Measurements from ENCODE around the gene CALN1. TPM values are rescaled to one million over a fixed set of nuclear protein-coding genes. Genes with fewer than 3 reads are reported as not detected.

The CALN1 gene
- total RNA-seq, 1 experiment from 2014 or later, result not detected

- Histone ChIP-seq H3K4me1 (no peaks in the 10 kb centered on the region), H3K27me3 (replicated peaks; ENCODE audit: control insufficient read depth, insufficient read depth, low read length) (no peaks in the 10 kb centered on the region), H3K36me3 (ENCODE audit: control insufficient read depth, insufficient read depth, low read length) (no peaks in the 10 kb centered on the region), H3K4me3 (ENCODE audit: low read depth, low read length) (no peak overlapping the region), H3K9me3 (no peaks in the 10 kb centered on the region; the same call in 1 of the 2 replicates)
- TF ChIP-seq, protein P1, sequence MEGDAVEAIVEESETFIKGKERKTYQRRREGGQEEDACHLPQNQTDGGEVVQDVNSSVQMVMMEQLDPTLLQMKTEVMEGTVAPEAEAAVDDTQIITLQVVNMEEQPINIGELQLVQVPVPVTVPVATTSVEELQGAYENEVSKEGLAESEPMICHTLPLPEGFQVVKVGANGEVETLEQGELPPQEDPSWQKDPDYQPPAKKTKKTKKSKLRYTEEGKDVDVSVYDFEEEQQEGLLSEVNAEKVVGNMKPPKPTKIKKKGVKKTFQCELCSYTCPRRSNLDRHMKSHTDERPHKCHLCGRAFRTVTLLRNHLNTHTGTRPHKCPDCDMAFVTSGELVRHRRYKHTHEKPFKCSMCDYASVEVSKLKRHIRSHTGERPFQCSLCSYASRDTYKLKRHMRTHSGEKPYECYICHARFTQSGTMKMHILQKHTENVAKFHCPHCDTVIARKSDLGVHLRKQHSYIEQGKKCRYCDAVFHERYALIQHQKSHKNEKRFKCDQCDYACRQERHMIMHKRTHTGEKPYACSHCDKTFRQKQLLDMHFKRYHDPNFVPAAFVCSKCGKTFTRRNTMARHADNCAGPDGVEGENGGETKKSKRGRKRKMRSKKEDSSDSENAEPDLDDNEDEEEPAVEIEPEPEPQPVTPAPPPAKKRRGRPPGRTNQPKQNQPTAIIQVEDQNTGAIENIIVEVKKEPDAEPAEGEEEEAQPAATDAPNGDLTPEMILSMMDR (IDR thresholded peaks at IDR 0.05; ENCODE audit: insufficient read depth in 1 of 2, low read depth in 1 of 2, low read length in 1 of 2, severe bottlenecking in 1 of 2, unreplicated experiment in 1 of 2), result no peak
- BruUV-seq (replicated peaks), result no TSS peak
- Mint-ChIP-seq H3K9me3 (ENCODE audit: unreplicated experiment) (peaks cover 9% of the 10 kb centered on the region), H3K27me3 (ENCODE audit: insufficient read depth, unreplicated experiment) (peaks cover 19% of the 10 kb centered on the region), H3K4me1 (ENCODE audit: low read depth, unreplicated experiment) (no peaks in the 10 kb centered on the region), H3K27ac (ENCODE audit: unreplicated experiment) (no peak overlapping the region), H3K36me3 (ENCODE audit: insufficient read depth, unreplicated experiment) (no peaks in the 10 kb centered on the region), H3K4me3 (ENCODE audit: unreplicated experiment) (no peak overlapping the region)
- intact Hi-C loops (cut with micrococcal nuclease; ENCODE audit: unreplicated experiment), result no loop called here
- DNase-seq, result no peak
- ChIA-PET CTCF (no interaction called here), POLR2A (no interaction called here)
These were observed 26.0 kb downstream of the CALN1 start for GRCh38 chr7:72386118-72386517.

- Histone ChIP-seq H3K9me3 (no peaks in the 10 kb centered on the region), H3K4me1 (no peaks in the 10 kb centered on the region), H3K36me3 (ENCODE audit: control insufficient read depth, insufficient read depth, low read length) (no peaks in the 10 kb centered on the region), H3K4me3 (ENCODE audit: low read depth, low read length) (no peak overlapping the region), H3K27me3 (replicated peaks; ENCODE audit: control insufficient read depth, insufficient read depth, low read length) (no peaks in the 10 kb centered on the region)
- BruUV-seq (replicated peaks), result no TSS peak
- ChIA-PET CTCF (no interaction called here), POLR2A (no interaction called here)
- DNase-seq, result no peak
- TF ChIP-seq, protein P1 (IDR thresholded peaks at IDR 0.05; ENCODE audit: insufficient read depth in 1 of 2, low read depth in 1 of 2, low read length in 1 of 2, severe bottlenecking in 1 of 2, unreplicated experiment in 1 of 2), result no peak
- Mint-ChIP-seq H3K27ac (ENCODE audit: unreplicated experiment) (no peak overlapping the region), H3K9me3 (ENCODE audit: unreplicated experiment) (no peaks in the 10 kb centered on the region), H3K27me3 (ENCODE audit: insufficient read depth, unreplicated experiment) (peaks cover 8% of the 10 kb centered on the region), H3K4me3 (ENCODE audit: unreplicated experiment) (no peak overlapping the region), H3K4me1 (ENCODE audit: low read depth, unreplicated experiment) (no peaks in the 10 kb centered on the region), H3K36me3 (ENCODE audit: insufficient read depth, unreplicated experiment) (no peaks in the 10 kb centered on the region)
- intact Hi-C loops (cut with micrococcal nuclease; ENCODE audit: unreplicated experiment), result no loop called here
These were observed 49.9 kb downstream of the CALN1 start for GRCh38 chr7:72362246-72362645.

- no peaks in the 10 kb centered on the region for H3K36me3 ChIP-seq (ENCODE audit: control insufficient read depth, insufficient read depth, low read length)
- POLR2A ChIA-PET, result no interaction called here
These were observed 66.9 kb downstream of the CALN1 start for GRCh38 chr7:72345208-72345727.

More at GRCh38 chr7:72345208-72345727, 66.9 kb downstream of the CALN1 start:
- Mint-ChIP-seq H3K4me3 (ENCODE audit: unreplicated experiment) (no peak overlapping the region), H3K4me1 (ENCODE audit: low read depth, unreplicated experiment) (peaks cover 6% of the 10 kb centered on the region), H3K9me3 (ENCODE audit: unreplicated experiment) (no peaks in the 10 kb centered on the region), H3K27ac (ENCODE audit: unreplicated experiment) (no peak overlapping the region), H3K27me3 (ENCODE audit: insufficient read depth, unreplicated experiment) (peaks cover 17% of the 10 kb centered on the region), H3K36me3 (ENCODE audit: insufficient read depth, unreplicated experiment) (no peaks in the 10 kb centered on the region)
- intact Hi-C loops (cut with micrococcal nuclease; ENCODE audit: unreplicated experiment), result no loop called here
- CTCF ChIA-PET, result no interaction called here
- H3K4me3 ChIP-seq (ENCODE audit: low read depth, low read length), result no peak overlapping the region
- BruUV-seq (replicated peaks), result no TSS peak
- TF ChIP-seq, protein P1 (IDR thresholded peaks at IDR 0.05; ENCODE audit: insufficient read depth in 1 of 2, low read depth in 1 of 2, low read length in 1 of 2, severe bottlenecking in 1 of 2, unreplicated experiment in 1 of 2), result no peak
- DNase-seq, result no peak
- H3K4me1 ChIP-seq, result no peaks in the 10 kb centered on the region
- no peaks in the 10 kb centered on the region for H3K9me3 ChIP-seq
- no peaks in the 10 kb centered on the region for H3K27me3 ChIP-seq (replicated peaks; ENCODE audit: control insufficient read depth, insufficient read depth, low read length)

All from Caco-2 (cell line).